CD4-positive, alpha-beta memory T cell (primary cell): ENCODE measurements around the gene FRMPD4. TPM values are rescaled to one million over a fixed set of nuclear protein-coding genes. Genes with fewer than 3 reads are reported as not detected.

Source experiments
- CTCF ChIA-PET: fragments of 350-600 bp; sonication (Branson Sonifier 250); formaldehyde crosslinking; loops from one replicate; lab custom pipeline; 2021; ENCODE audit warnings: inconsistent platforms; ENCODE audit not compliant: partially characterized antibody; lab: Charles Lee
- POLR2A ChIA-PET: fragments of 350-600 bp; sonication (Branson Sonifier 250); formaldehyde crosslinking; loops from one replicate; lab custom pipeline; 2021; ENCODE audit not compliant: partially characterized antibody; lab: Charles Lee
- DNase-seq, 5 donors: peaks; one replicate each; pipeline versions ENCODE4 v3.0.0 to v3.0.0-alpha.2; 2020 to 2022; ENCODE audit warnings: mixed read lengths in 1 of 5
- H3K27ac ChIP-seq: one replicate; pipeline ENCODE4 v1.7.0; 2013; ENCODE audit warnings: low read depth, low read length
- H3K27me3 ChIP-seq: 2 replicates; pipeline ENCODE4 v1.7.0; 2013; ENCODE audit warnings: mild to moderate bottlenecking, low read length, moderate library complexity; ENCODE audit not compliant: insufficient read depth
- H3K36me3 ChIP-seq: 2 replicates; pipeline ENCODE4 v1.7.0; 2013; ENCODE audit warnings: mild to moderate bottlenecking, low read length, moderate library complexity; ENCODE audit not compliant: insufficient read depth
- H3K4me1 ChIP-seq: 2 replicates; pipeline ENCODE4 v1.7.0; 2013; ENCODE audit warnings: mild to moderate bottlenecking, low read length, moderate library complexity; ENCODE audit not compliant: insufficient read depth
- H3K4me3 ChIP-seq, 2 donors: one replicate each; pipeline ENCODE4 v1.7.0; 2013; ENCODE audit warnings: low read length in 2 of 2, mild to moderate bottlenecking in 1 of 2
- H3K9me3 ChIP-seq, 2 donors: one replicate each; pipeline ENCODE4 v1.7.0; 2013; ENCODE audit warnings: low read length in 2 of 2, control low read depth in 1 of 2; ENCODE audit not compliant: control insufficient read depth in 1 of 2
- H3K27ac Mint-ChIP-seq, 7 donors: one replicate each; pipeline ENCODE4 v1.8.0; 2020 to 2021; ENCODE audit warnings: mixed read lengths in 7 of 7, mild to moderate bottlenecking in 6 of 7, inconsistent platforms in 3 of 7, moderate library complexity in 3 of 7
- H3K27me3 Mint-ChIP-seq, 2 donors: one replicate each; pipeline ENCODE4 v1.8.0; 2020 to 2021; ENCODE audit warnings: mixed read lengths in 2 of 2
- H3K36me3 Mint-ChIP-seq, 2 donors: one replicate each; pipeline ENCODE4 v1.8.0; 2020 to 2021; ENCODE audit warnings: mixed read lengths in 2 of 2, inconsistent platforms in 1 of 2, mild to moderate bottlenecking in 1 of 2
- H3K4me1 Mint-ChIP-seq, 4 donors: one replicate each; pipeline ENCODE4 v1.8.0; 2020 to 2021; ENCODE audit warnings: mixed read lengths in 4 of 4, mild to moderate bottlenecking in 1 of 4
- H3K4me3 Mint-ChIP-seq, 8 donors: one replicate each; pipeline ENCODE4 v1.8.0; 2020 to 2021; ENCODE audit warnings: mixed read lengths in 8 of 8, mild to moderate bottlenecking in 7 of 8, moderate library complexity in 6 of 8, inconsistent platforms in 3 of 8
- H3K9me3 Mint-ChIP-seq, 8 donors: one replicate each; pipeline ENCODE4 v1.8.0; 2020 to 2021; ENCODE audit warnings: mixed read lengths in 8 of 8, mild to moderate bottlenecking in 5 of 8, inconsistent platforms in 3 of 8, moderate library complexity in 1 of 8
- intact Hi-C: fragments of 100-400 bp; cut with micrococcal nuclease; formaldehyde crosslinking; loops from one replicate; pipeline ENCODE4 v1.15.1; 2023
- polyA plus RNA-seq, 2 donors: library from polyadenylated mRNA; unstranded; fragments of 300-500 nt; fragmentation: Illumina TruSeq; gene quantifications; one replicate each; pipeline ENCODE4 v1.2.3, GENCODE V29; 2021
- total RNA-seq, 2 experiments: library from RNA; stranded (reverse); gene quantifications; one replicate each; pipeline ENCODE4 v1.2.3, GENCODE V29; 2021

FRMPD4 gene
- total and polyA plus RNA-seq, 4 experiments from 2014 or later, result not detected

DNA sequence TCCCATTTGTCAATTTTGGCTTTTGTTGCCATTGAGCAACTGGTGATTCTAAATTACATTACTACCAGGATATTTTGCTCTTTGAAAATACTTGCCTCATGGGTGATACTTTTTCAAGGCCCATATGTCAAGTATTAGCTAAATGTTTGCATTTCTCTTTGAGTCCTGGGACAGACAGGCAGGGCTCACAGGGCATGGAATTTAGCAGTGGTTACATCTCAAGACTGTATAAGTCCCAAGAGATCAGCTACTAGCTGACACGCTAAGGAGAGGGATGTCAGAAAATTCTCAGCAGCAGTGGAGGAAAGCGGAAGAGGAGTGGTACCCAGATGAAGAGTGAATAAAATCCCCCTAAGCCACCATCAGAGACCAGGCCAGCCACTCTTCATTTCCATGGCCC lies 224.9 kb downstream of the FRMPD4 start:
- no peaks in the 10 kb centered on the region for H3K36me3 Mint-ChIP-seq
- H3K4me3 ChIP-seq, result no peak overlapping the region
- POLR2A ChIA-PET, result no interaction called here

DNA sequence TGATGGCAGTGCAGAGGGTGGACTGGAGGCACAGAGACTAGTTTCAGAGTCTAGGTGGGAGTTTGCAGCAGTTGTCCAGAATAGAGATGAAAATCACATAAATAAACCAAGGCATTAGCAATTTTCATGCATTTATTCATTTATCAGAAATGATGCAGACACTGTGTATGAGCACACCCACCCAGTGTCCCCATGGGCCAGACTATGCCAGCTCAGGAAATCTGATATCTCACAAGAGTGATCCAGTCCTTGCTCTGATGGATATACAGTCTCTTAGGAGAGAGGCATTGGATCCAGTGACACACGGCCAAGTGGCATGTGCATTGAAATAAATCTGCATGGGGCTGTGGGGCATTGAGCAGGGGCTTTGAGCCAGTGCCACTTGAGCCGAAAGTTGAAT lies 228.2 kb downstream of the FRMPD4 start:
- no peak overlapping the region for H3K27ac ChIP-seq
- Mint-ChIP-seq H3K27ac (no peak overlapping the region), H3K9me3 (peaks cover 0 to 4% (median 1%) of the 10 kb centered on the region in 8 donors), H3K36me3 (no peaks in the 10 kb centered on the region), H3K27me3 (no peaks in the 10 kb centered on the region), H3K4me3 (no peak overlapping the region), H3K4me1 (no peaks in the 10 kb centered on the region)
- intact Hi-C loops, result no loop called here
- no peaks in the 10 kb centered on the region for H3K36me3 ChIP-seq
- H3K27me3 ChIP-seq, result no peaks in the 10 kb centered on the region
- ChIA-PET CTCF (no interaction called here), POLR2A (no interaction called here)
- DNase-seq, result no peak
- H3K9me3 ChIP-seq, result no peaks in the 10 kb centered on the region
- H3K4me3 ChIP-seq, result no peak overlapping the region
- no peaks in the 10 kb centered on the region for H3K4me1 ChIP-seq

More for the DNA sequence above, 224.9 kb downstream of the FRMPD4 start:
- no peaks in the 10 kb centered on the region for H3K4me1 Mint-ChIP-seq
- H3K27ac Mint-ChIP-seq, result no peak overlapping the region
- H3K27me3 Mint-ChIP-seq, result no peaks in the 10 kb centered on the region
- H3K9me3 Mint-ChIP-seq, result peaks cover 0 to 4% (median 1%) of the 10 kb centered on the region in 8 donors
- DNase-seq, result no peak
- intact Hi-C loops, result no loop called here
- Histone ChIP-seq H3K27me3 (no peaks in the 10 kb centered on the region), H3K27ac (no peak overlapping the region), H3K9me3 (no peaks in the 10 kb centered on the region), H3K36me3 (no peaks in the 10 kb centered on the region), H3K4me1 (no peaks in the 10 kb centered on the region)
- CTCF ChIA-PET, result no interaction called here
- no peak overlapping the region for H3K4me3 Mint-ChIP-seq

DNA sequence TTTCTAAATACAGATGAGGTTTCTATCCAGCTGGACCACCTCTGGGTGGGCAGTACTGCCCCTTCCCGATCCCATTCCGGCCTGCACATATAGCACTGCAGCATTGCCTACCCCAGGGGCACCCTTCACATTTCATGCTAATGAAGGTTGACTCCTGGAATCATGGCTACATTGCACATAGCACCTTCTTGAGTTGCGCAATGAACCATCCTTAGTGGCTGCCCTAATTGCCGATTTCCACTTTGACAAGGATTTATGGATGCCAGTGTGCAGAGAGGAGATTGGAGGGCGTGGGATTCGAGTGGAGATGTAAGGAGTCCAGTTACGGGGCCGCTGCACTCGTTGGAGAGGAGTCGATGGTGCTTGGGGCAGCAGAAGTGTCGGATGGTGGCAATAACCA lies 229.0 kb downstream of the FRMPD4 start:
- Mint-ChIP-seq H3K36me3 (no peaks in the 10 kb centered on the region), H3K27ac (peak overlapping the region in 1 of 7 donors; percentile 31), H3K4me3 (no peak overlapping the region), H3K9me3 (peaks cover 0 to 4% (median 1%) of the 10 kb centered on the region in 8 donors), H3K4me1 (no peaks in the 10 kb centered on the region), H3K27me3 (no peaks in the 10 kb centered on the region)
- no peak for DNase-seq
- H3K36me3 ChIP-seq, result no peaks in the 10 kb centered on the region
- no peaks in the 10 kb centered on the region for H3K4me1 ChIP-seq
- H3K4me3 ChIP-seq, result no peak overlapping the region
- CTCF ChIA-PET, result no interaction called here
- no peaks in the 10 kb centered on the region for H3K9me3 ChIP-seq
- H3K27ac ChIP-seq, result no peak overlapping the region
- POLR2A ChIA-PET, result no interaction called here
- H3K27me3 ChIP-seq, result no peaks in the 10 kb centered on the region
- intact Hi-C loops, result no loop called here

DNA sequence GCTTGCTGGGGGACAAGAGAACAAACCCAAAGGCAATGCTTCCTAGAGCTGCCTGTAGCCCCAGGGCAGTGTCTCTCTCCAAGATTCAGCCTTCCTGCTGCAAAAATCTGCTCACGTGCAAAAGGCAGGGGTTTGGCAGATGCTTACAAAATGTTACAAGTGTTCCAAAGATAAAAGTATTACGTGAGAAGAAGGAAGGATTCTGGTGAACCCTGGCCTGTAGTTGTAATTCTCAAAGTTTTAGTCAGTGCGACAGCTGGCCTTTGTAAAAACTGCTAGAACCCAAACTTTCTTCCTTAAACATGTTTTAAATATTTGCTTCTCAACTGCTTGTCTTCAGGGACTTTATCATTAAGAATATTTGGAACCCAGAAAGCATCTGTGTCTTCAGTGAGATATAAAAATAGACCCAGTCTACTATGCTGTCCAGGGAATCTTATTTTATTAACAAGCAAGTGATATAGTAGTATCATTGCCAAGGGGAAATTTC lies 232.3 kb downstream of the FRMPD4 start:
- no peaks in the 10 kb centered on the region for H3K27me3 Mint-ChIP-seq
- CTCF ChIA-PET, result no interaction called here
- Histone ChIP-seq H3K9me3 (no peaks in the 10 kb centered on the region), H3K27ac (no peak overlapping the region), H3K36me3 (no peaks in the 10 kb centered on the region), H3K4me1 (no peaks in the 10 kb centered on the region), H3K4me3 (no peak overlapping the region), H3K27me3 (no peaks in the 10 kb centered on the region)
- no peak overlapping the region for H3K27ac Mint-ChIP-seq
- H3K4me1 Mint-ChIP-seq, result no peaks in the 10 kb centered on the region
- H3K36me3 Mint-ChIP-seq, result no peaks in the 10 kb centered on the region
- H3K9me3 Mint-ChIP-seq, result peaks cover 0 to 4% (median 0%) of the 10 kb centered on the region in 8 donors
- H3K4me3 Mint-ChIP-seq, result no peak overlapping the region
- POLR2A ChIA-PET, result no interaction called here
- intact Hi-C loops, result no loop called here
- DNase-seq, result no peak

DNA sequence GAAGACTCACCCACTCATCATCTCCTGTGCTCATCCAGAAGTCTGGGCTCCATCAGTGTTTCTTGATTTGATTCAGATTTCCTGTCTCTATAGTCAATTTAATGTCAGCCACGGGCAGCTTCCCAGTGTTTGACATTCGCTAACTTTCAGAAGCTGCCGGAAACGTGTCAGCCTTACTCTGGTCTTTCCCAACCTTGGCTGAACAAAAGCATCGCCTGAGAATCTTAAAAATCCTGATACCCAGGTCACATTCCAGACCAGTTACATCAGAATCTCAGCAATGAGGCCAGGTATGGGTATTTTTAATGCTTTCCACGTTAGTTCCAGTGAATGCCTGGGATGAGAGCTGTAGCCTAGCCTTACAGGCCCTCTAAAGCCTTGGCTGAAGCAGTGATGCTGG lies 233.8 kb downstream of the FRMPD4 start:
- H3K4me1 ChIP-seq, result no peaks in the 10 kb centered on the region
- no peak for DNase-seq
- ChIA-PET POLR2A (no interaction called here), CTCF (no interaction called here)
- H3K9me3 ChIP-seq, result no peaks in the 10 kb centered on the region
- Mint-ChIP-seq H3K4me3 (no peak overlapping the region), H3K4me1 (no peaks in the 10 kb centered on the region), H3K9me3 (peaks cover 0 to 2% (median 0%) of the 10 kb centered on the region in 8 donors), H3K27ac (no peak overlapping the region), H3K36me3 (no peaks in the 10 kb centered on the region), H3K27me3 (no peaks in the 10 kb centered on the region)
- no peaks in the 10 kb centered on the region for H3K36me3 ChIP-seq
- no peak overlapping the region for H3K27ac ChIP-seq
- H3K4me3 ChIP-seq, result no peak overlapping the region
- no peaks in the 10 kb centered on the region for H3K27me3 ChIP-seq
- intact Hi-C loops, result no loop called here

DNA sequence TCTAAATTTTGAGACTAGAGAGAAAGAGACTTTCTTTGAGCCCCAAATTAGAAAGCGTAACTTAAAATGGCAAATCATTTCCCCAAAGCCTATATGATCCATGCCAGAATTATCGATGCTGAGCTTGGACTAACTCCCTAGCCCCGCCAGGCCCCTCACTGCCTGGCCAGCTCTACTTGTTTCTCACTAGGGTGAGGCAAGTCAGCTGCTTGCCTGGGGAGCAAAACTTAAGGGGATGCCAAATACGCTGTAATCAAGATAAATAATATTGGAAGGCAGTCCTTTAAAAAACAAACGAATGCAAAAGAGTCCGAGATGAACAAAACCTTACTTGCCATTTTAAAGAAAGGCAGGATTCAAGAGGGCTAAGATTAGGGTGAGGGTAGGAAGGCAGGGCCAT lies 236.0 kb downstream of the FRMPD4 start:
- H3K4me1 ChIP-seq, result no peaks in the 10 kb centered on the region
- no peak for DNase-seq
- no peaks in the 10 kb centered on the region for H3K9me3 ChIP-seq
- CTCF ChIA-PET, result no interaction called here
- H3K9me3 Mint-ChIP-seq, result no peaks in the 10 kb centered on the region
- intact Hi-C loops, result no loop called here
- no peaks in the 10 kb centered on the region for H3K36me3 ChIP-seq
- H3K27ac Mint-ChIP-seq, result no peak overlapping the region
- H3K4me3 Mint-ChIP-seq, result no peak overlapping the region
- H3K4me1 Mint-ChIP-seq, result no peaks in the 10 kb centered on the region
- POLR2A ChIA-PET, result no interaction called here
- no peak overlapping the region for H3K27ac ChIP-seq
- H3K27me3 ChIP-seq, result no peaks in the 10 kb centered on the region
- no peaks in the 10 kb centered on the region for H3K36me3 Mint-ChIP-seq
- H3K27me3 Mint-ChIP-seq, result no peaks in the 10 kb centered on the region
- H3K4me3 ChIP-seq, result no peak overlapping the region

DNA sequence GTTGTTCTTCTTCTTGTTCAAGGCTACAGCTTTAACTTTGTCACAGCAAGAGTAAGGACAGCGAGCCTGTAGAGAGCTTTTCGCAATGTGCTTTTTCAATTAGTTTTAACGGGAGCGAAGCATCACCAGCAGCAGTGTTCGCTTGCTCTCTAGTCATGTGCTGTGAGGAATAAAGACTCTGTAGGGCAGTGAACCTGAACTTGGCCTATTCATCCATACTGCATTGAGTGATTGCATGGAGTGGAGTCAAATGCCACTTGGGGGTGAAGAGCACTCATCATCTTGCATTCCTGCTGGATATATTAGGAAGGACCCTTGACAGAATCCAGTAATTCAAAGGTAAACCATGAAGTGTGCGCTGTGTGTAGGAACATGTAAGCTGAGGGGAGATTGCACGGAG lies 240.0 kb downstream of the FRMPD4 start:
- Histone ChIP-seq H3K27me3 (no peaks in the 10 kb centered on the region), H3K4me1 (no peaks in the 10 kb centered on the region), H3K4me3 (no peak overlapping the region), H3K27ac (no peak overlapping the region), H3K36me3 (no peaks in the 10 kb centered on the region), H3K9me3 (no peaks in the 10 kb centered on the region)
- Mint-ChIP-seq H3K36me3 (no peaks in the 10 kb centered on the region), H3K4me1 (no peaks in the 10 kb centered on the region), H3K4me3 (no peak overlapping the region), H3K27me3 (no peaks in the 10 kb centered on the region), H3K9me3 (no peaks in the 10 kb centered on the region), H3K27ac (no peak overlapping the region)
- CTCF ChIA-PET, result no interaction called here
- intact Hi-C loops, result no loop called here
- POLR2A ChIA-PET, result no interaction called here
- no peak for DNase-seq

DNA sequence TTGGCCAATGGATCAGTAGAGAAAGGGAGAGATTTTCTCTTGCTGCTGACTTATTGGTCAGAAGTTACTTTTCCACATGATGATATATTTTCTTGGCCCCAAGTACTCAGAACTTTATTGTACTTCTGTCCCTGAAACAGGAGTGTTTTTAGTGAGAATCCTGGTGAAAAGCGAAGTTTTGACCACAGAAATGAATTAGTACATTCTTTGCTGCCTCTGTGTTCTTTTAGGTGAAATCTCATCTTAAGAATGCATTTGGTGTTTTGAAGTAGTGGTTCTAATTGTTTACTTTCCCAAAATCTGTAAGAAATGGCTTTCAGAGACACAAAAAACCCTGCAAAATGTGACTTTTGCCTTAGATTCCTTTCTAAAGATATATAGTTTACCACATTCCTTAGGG lies 240.4 kb downstream of the FRMPD4 start:
- no peaks in the 10 kb centered on the region for H3K4me1 Mint-ChIP-seq
- DNase-seq, result no peak
- Histone ChIP-seq H3K36me3 (no peaks in the 10 kb centered on the region), H3K4me1 (no peaks in the 10 kb centered on the region), H3K9me3 (no peaks in the 10 kb centered on the region), H3K4me3 (no peak overlapping the region), H3K27me3 (no peaks in the 10 kb centered on the region), H3K27ac (no peak overlapping the region)
- H3K27me3 Mint-ChIP-seq, result no peaks in the 10 kb centered on the region
- no peaks in the 10 kb centered on the region for H3K36me3 Mint-ChIP-seq
- H3K9me3 Mint-ChIP-seq, result no peaks in the 10 kb centered on the region
- ChIA-PET CTCF (no interaction called here), POLR2A (no interaction called here)
- intact Hi-C loops, result no loop called here
- H3K27ac Mint-ChIP-seq, result no peak overlapping the region
- H3K4me3 Mint-ChIP-seq, result no peak overlapping the region
